ENCODE results near the gene DNAJC7. TPM values are rescaled to one million over a fixed set of nuclear protein-coding genes. Genes with fewer than 3 reads are reported as not detected.

Gene DNAJC7
- total RNA-seq, 1 donor from 2014 or later = 75.9 TPM

DNA sequence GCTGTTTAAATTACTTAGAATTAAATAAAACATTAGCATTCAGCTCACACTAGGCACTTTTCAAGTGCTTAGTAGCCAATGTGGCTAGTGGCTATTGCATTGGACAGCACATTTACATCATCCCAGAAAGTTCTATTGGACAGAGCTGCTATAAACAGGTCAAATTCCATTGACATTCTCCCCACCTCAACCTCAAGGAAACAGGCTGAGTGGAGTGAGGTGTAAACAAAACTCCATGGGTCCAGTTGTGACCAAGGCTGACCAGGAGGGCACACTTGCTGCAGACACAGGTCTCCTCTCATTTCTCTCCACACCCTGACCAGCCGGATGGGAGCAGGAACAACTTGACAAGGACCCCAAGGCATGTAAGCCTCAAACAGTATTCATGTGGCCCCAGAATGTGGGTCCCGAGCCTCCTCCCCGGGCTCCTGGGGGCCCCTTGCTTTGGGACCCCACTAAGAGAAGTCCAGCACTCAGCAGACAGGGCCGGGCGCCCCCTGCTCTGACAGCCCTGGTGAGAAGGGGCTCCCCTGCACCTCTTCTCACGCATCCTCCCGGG lies 32.7 kb upstream of the DNAJC7 start:
- TF ChIP-seq, protein P1, sequence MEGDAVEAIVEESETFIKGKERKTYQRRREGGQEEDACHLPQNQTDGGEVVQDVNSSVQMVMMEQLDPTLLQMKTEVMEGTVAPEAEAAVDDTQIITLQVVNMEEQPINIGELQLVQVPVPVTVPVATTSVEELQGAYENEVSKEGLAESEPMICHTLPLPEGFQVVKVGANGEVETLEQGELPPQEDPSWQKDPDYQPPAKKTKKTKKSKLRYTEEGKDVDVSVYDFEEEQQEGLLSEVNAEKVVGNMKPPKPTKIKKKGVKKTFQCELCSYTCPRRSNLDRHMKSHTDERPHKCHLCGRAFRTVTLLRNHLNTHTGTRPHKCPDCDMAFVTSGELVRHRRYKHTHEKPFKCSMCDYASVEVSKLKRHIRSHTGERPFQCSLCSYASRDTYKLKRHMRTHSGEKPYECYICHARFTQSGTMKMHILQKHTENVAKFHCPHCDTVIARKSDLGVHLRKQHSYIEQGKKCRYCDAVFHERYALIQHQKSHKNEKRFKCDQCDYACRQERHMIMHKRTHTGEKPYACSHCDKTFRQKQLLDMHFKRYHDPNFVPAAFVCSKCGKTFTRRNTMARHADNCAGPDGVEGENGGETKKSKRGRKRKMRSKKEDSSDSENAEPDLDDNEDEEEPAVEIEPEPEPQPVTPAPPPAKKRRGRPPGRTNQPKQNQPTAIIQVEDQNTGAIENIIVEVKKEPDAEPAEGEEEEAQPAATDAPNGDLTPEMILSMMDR (IDR thresholded peaks at IDR 0.05) = no peak
- peak overlapping the region; percentile 60 for H3K27ac ChIP-seq
- peaks cover 11% of the 10 kb centered on the region for H3K4me1 ChIP-seq
- peak overlapping the region; percentile 67 for H3K4me3 ChIP-seq
- H3K9me3 ChIP-seq = no peaks in the 10 kb centered on the region
- DNase-seq (no peak), ATAC-seq (peak; percentile 6)
- intact Hi-C loops (cut with DNase I) = no loop called here
- H3K27me3 ChIP-seq = peaks cover 9% of the 10 kb centered on the region
- no peaks in the 10 kb centered on the region for H3K36me3 ChIP-seq

DNA sequence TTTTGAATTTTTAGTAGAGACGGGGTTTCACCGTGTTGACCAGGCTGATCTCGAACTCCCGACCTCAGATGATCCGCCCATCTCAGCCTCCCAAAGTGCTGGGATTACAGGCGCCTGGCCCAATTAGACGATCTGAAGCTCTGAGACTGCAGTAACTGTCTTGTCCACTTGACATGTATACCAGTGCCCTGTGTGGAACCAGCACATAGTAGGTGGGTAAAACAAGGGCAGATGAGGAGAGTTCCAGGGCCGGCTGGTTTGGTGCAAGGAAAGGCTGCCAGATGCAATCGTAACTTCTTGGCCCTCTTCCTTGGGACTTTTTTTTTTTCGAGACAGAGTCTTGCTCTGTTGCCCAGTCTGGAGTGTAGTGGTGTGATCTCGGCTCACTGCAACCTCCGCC lies 30.1 kb upstream of the DNAJC7 start:
- intact Hi-C loops (cut with DNase I) = no loop called here

DNA sequence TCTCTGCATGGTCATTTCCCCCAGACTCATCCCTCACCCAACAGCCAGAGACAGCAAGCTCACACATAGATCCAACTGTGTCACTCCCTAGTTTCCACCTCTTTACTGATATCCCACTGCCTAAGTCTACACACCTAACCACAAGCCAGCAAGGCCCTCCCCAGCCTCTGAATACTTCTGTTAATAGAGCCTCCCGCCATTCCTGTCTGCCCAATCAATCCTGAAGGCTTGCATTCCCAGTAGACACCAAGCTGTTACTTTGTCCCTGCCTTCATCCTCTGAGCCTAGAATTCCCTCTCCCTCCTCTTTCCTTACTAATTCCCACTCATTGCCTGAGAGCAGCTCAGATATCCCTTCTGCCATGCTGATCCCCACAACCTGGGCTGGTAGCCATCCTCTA lies 28.5 kb upstream of the DNAJC7 start:
- intact Hi-C loops (cut with DNase I) = no loop called here
- no peaks in the 10 kb centered on the region for H3K9me3 ChIP-seq
- H3K27me3 ChIP-seq = no peaks in the 10 kb centered on the region
- no peaks in the 10 kb centered on the region for H3K36me3 ChIP-seq
- TF ChIP-seq, protein P1 (IDR thresholded peaks at IDR 0.05) = no peak
- H3K4me3 ChIP-seq = no peak overlapping the region
- DNase-seq (no peak), ATAC-seq (no peak)
- H3K4me1 ChIP-seq = peaks cover 8% of the 10 kb centered on the region
- no peak overlapping the region for H3K27ac ChIP-seq

More for the DNA sequence above, 30.1 kb upstream of the DNAJC7 start:
- ATAC-seq (no peak), DNase-seq (no peak)
- Histone ChIP-seq H3K36me3 (no peaks in the 10 kb centered on the region), H3K27me3 (no peaks in the 10 kb centered on the region), H3K9me3 (no peaks in the 10 kb centered on the region), H3K4me3 (no peak overlapping the region), H3K4me1 (peaks cover 11% of the 10 kb centered on the region), H3K27ac (no peak overlapping the region)
- TF ChIP-seq, protein P1 (IDR thresholded peaks at IDR 0.05) = no peak

DNA sequence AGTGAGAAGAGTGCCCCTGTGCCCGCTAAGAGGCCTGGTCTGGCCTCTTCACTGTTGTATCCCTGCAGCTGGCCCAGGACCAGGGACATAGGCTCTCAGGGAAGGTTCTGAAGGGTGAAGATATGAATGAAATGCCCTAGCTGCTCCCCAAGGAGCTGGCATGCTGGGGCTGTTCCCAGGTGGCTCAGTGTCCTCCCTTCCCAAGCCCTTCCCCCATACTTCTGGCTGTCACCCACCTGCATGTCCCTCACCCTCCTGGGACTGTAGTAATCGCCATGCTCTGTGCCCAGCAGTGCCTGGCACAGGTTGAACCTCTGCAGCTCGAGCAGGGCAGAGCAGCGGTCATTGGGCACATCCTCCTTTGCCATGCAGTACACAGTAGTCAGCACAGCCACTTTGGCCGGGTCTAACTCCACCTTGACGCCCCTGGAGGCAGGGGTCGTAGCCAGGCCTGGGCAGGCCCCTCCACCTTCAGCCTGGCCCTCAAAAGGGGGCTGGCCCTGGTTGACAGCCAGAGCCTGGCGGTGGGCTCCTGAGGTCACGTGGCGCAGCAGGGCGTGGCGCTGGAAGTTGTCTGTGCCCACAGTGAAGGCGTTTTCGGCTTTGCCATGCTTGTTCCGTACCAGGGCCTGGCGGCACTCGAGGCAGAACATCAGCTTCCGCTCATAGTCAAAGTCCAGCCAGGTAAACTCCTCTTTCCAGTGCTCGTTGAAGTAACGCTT lies 25.5 kb upstream of the DNAJC7 start:
- H3K27ac ChIP-seq = no peak overlapping the region
- H3K4me1 ChIP-seq = no peaks in the 10 kb centered on the region

DNA sequence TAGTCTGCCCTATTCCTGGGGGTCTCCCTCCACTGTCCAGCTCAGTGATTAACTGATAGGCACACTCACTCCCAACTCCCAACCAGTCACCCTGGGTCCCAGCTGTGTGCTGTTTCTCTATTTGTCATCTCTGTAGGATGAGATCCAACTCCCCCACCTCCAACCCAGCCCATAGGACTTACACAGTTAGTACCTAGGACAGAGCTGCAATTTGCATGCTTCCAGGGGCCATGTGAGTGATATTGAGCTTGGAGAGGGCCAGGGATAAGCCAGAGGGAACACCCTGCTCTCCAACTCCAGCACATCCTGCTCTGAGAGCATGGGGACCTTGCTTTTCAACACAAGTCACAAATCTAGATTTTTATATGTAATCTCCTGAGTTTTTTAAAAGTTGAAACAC lies 24.4 kb upstream of the DNAJC7 start:
- DNase-seq (no peak), ATAC-seq (no peak)
- no peaks in the 10 kb centered on the region for H3K9me3 ChIP-seq
- TF ChIP-seq, protein P1 (IDR thresholded peaks at IDR 0.05) = no peak
- no peaks in the 10 kb centered on the region for H3K27me3 ChIP-seq
- intact Hi-C loops (cut with DNase I) = no loop called here
- H3K4me1 ChIP-seq = no peaks in the 10 kb centered on the region
- H3K4me3 ChIP-seq = no peak overlapping the region
- H3K27ac ChIP-seq = no peak overlapping the region
- H3K36me3 ChIP-seq = no peaks in the 10 kb centered on the region

More for the DNA sequence above, 25.5 kb upstream of the DNAJC7 start:
- Histone ChIP-seq H3K36me3 (no peaks in the 10 kb centered on the region), H3K9me3 (no peaks in the 10 kb centered on the region), H3K27me3 (no peaks in the 10 kb centered on the region), H3K4me3 (no peak overlapping the region)
- TF ChIP-seq, protein P1 (IDR thresholded peaks at IDR 0.05) = no peak
- ATAC-seq (no peak), DNase-seq (no peak)
- intact Hi-C loops (cut with DNase I) = no loop called here
